ENCODE measurements around the gene MRAS.
A peak's percentile ranks its signal among the peaks of the same experiment; 100 is the strongest.

MRAS gene

DNA sequence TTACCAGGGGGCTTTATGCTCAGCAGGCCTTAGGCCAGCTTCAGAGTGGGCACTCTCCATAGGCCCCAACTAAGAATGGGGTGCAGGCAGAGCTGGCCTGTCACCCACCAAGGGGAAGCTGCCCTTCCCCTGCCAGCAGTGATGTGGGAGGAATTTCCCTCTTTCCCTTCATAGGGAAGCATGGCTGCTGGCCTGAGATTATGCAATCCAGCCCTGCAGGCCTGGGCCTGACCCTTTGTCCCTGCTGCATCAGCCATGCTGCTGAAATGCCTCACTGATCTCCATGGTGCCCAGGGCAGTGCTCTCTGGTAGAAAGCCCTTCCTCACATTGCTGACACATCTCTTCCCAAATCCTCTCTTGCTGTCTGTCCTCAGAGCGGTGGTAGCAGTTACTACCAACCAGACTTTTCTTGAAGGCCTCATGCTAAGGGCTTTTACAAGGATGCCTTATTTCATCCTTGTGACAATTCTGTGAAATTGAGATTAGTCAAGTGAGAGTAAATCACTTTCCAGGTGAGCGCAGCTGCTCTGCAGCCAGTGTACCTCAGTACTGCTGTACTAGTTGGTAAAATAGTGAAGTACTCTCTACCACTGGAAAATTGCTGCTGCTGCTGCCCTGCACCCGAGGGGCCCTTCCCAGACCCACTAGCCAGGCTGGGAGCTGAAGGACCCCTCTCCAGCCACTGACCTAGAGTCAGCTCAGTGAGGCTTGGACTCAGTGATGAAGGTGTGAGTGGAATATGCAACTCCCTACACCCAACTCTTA lies 33.8 kb downstream of the MRAS start:
- in situ Hi-C loops (cut with HindIII; ENCODE audit: low sequenced_read_pairs), result no loop called here

DNA sequence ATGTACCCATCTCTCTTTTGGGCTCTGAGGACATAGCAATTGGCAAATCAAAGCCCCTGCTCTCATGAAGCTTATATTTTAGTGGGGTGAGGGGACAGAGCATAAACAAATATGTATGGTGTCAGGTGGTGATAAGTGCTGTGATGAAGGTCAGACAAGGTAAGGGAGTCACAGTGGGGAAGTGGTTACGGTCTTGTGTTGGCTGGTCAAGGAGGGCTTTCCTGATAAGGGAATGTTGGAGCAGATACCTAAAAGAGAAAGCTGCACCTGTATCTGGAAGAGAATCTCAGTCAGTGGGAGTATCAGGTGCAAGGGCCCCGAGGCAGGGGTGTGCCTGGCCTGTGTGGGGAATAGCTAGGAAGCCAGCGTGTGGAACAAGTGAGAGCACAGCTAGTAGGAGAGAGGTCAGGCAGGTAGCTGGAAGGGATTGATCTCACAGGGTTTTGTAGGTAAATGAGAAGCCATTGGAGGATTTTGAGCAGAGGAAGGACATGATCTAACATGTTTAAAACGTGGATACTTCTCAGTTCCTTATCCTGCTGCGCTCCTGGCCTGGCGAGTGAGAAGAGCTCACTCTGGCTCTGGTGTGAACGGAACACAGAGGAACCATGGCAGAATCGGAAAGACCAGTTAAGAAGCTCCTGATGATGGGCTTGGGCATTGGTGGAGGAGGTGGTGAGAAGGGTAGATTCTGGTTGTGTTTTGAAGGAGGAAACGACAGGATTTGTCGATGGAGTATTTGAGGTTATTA lies 35.5 kb downstream of the MRAS start:
- TF ChIP-seq, protein P1, sequence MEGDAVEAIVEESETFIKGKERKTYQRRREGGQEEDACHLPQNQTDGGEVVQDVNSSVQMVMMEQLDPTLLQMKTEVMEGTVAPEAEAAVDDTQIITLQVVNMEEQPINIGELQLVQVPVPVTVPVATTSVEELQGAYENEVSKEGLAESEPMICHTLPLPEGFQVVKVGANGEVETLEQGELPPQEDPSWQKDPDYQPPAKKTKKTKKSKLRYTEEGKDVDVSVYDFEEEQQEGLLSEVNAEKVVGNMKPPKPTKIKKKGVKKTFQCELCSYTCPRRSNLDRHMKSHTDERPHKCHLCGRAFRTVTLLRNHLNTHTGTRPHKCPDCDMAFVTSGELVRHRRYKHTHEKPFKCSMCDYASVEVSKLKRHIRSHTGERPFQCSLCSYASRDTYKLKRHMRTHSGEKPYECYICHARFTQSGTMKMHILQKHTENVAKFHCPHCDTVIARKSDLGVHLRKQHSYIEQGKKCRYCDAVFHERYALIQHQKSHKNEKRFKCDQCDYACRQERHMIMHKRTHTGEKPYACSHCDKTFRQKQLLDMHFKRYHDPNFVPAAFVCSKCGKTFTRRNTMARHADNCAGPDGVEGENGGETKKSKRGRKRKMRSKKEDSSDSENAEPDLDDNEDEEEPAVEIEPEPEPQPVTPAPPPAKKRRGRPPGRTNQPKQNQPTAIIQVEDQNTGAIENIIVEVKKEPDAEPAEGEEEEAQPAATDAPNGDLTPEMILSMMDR (IDR thresholded peaks at IDR 0.05; ENCODE audit: low read depth, low read length), result no peak
- DNase-seq (ENCODE audit: low read depth, low spot score), result no peak
- in situ Hi-C loops (cut with HindIII; ENCODE audit: low sequenced_read_pairs), result no loop called here
- no peak overlapping the region for H3K4me3 ChIP-seq (ENCODE audit: low read depth, low read length)

More for the DNA sequence above, 33.8 kb downstream of the MRAS start:
- peak; percentile 16 for DNase-seq (ENCODE audit: low read depth, low spot score)
- no peak overlapping the region for H3K4me3 ChIP-seq (ENCODE audit: low read depth, low read length)
- TF ChIP-seq, protein P1 (IDR thresholded peaks at IDR 0.05; ENCODE audit: low read depth, low read length), result no peak

DNA sequence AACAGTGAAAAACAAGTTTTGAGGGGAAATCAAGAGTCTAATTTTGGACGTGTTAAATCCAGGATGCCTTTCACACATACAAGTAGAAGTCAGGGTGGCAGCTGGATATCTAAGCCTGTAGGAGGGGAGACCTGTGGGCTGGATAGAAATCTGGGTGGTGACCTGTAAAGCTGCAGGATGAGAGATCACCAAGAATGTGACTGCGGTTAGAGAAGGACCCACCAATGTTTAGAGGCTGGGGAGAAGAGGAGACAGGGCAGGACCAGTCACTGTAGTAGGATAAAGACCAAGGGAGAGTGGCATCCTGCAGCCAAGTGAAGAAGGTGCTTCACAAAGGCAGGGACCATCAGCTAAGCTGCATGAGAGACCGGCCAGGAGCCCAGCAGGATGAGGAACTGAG lies 36.2 kb downstream of the MRAS start:
- no peak overlapping the region for H3K4me3 ChIP-seq (ENCODE audit: low read depth, low read length)
- TF ChIP-seq, protein P1 (IDR thresholded peaks at IDR 0.05; ENCODE audit: low read depth, low read length), result no peak
- no peak for DNase-seq (ENCODE audit: low read depth, low spot score)
- in situ Hi-C loops (cut with HindIII; ENCODE audit: low sequenced_read_pairs), result no loop called here

DNA sequence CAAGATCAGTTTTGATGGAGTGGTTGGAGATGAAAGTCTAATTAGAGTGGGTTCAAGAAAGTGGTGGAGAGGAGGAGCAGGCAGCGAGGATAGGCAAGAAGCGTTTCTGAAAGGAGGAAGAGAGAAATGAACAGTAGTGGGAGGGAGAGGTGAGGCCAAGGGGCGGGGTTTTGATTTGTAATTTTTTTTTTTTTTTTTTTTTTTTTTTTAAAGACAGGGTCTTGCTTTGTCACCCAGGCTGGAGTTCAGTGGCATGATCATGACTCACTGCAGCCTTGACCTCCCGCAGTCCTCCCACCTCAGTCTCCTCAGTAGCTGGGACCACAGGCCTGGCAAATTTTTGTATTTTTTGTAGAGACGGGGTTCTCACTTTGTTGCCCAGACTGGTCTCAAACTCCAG lies 36.6 kb downstream of the MRAS start:
- no peak overlapping the region for H3K4me3 ChIP-seq (ENCODE audit: low read depth, low read length)
- DNase-seq (ENCODE audit: low read depth, low spot score), result no peak
- in situ Hi-C loops (cut with HindIII; ENCODE audit: low sequenced_read_pairs), result no loop called here
- TF ChIP-seq, protein P1 (IDR thresholded peaks at IDR 0.05; ENCODE audit: low read depth, low read length), result no peak

DNA sequence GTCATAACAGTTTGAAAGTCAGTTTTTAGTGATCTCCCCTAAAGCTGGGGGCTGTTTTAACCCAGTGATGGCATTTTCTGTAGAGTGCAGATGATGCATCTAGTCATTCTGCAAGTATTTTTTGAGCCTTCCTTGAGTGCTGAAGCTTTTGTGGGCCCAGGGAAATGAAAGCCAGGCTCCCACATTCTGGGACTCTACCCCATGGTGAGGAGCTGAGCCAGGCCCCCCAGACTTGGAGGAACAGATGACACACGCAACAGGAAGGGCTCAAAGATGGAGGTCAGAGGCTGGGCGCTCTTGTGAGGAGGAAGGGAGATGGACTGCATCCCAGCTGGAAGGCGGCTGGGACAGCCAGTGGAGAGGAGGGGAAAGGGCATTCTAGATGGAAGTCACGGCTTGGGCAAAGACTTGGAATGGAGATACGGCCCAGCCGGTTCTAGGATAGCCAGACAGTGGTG lies 40.8 kb downstream of the MRAS start:
- DNase-seq (ENCODE audit: low read depth, low spot score), result peak; percentile 18
- H3K4me3 ChIP-seq (ENCODE audit: low read depth, low read length), result no peak overlapping the region
- TF ChIP-seq, protein P1 (IDR thresholded peaks at IDR 0.05; ENCODE audit: low read depth, low read length), result no peak
- in situ Hi-C loops (cut with HindIII; ENCODE audit: low sequenced_read_pairs), result no loop called here

DNA sequence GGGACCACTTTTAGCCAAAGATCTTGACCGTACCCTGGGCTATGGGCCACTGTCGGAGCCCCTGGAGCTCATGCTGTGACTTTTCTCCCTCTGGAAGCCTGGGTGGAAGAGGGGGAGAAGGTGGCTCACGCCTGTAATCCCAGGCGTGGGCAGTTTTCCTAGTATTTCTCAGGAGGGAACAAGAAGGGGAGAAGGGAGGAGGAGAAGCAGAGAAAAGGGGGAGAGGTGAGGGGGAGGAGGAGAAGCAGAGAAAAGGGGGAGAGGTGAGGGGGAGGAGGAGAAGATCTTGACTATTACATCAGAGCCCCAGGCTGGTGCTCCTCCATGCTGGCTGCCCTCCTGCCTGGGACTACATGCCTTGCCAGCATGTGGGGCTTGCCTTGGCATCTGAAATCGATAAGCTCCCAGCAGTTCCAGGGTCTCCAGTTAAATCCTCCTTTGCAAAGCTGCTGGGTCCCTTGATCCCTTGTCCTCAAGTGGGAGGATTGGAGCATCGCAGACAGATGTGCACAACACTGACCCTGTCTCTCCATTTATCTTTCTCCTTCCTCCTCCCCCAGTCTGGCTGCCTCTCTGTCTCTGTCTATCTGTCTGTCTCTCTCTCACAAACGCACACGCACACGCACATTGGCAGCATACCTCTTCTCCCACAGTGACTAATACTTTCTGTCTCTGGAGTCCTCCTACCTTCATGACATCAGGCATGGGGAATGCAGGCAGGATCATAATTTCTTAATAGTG lies 41.6 kb downstream of the MRAS start:
- TF ChIP-seq, protein P1 (IDR thresholded peaks at IDR 0.05; ENCODE audit: low read depth, low read length), result no peak
- peak; percentile 87 for DNase-seq (ENCODE audit: low read depth, low spot score)
- in situ Hi-C loops (cut with HindIII; ENCODE audit: low sequenced_read_pairs), result no loop called here
- H3K4me3 ChIP-seq (ENCODE audit: low read depth, low read length), result no peak overlapping the region

Measured in astrocyte of the spinal cord (primary cell).